HCT116 (cell line): Measurements from ENCODE around the gene PPP1R12C. TPM values are rescaled to one million over a fixed set of nuclear protein-coding genes. Genes with fewer than 3 reads are reported as not detected.

ENCODE experiments used
- ATAC-seq: fragments of 200-7000 bp; cut with Tn5 transposase; 2 replicates; pipeline ENCODE4 v1.9.1; 2020; ENCODE audit warnings: mild to moderate bottlenecking, moderate library complexity
- BruUV-seq: library from RNA; stranded (reverse); fragments of 400-500 nt; replicated peaks from 2 replicates; lab custom pipeline; 2021; lab: Mats Ljungman, UMichigan
- CTCF ChIA-PET: fragments of 300-600 bp; sonication (Branson Sonifier 250); formaldehyde crosslinking; loops from one replicate; lab custom pipeline; 2021; ENCODE audit warnings: antibody characterized with exemption; lab: Charles Lee
- POLR2A ChIA-PET: fragments of 300-600, 350-600 bp; sonication (Branson Sonifier 250); formaldehyde crosslinking; loops from one replicate; lab custom pipeline; 2021; ENCODE audit warnings: antibody characterized with exemption; lab: Charles Lee
- RAD21 ChIA-PET, 2 experiments: fragments of 300-600 bp; sonication (Branson Sonifier 250); formaldehyde crosslinking; loops; one replicate each; lab custom pipeline; 2023; ENCODE audit warnings: low total read pairs in 2 of 2; ENCODE audit not compliant: uncharacterized antibody in 2 of 2, unreplicated experiment in 2 of 2, low non-redundant PET in 1 of 2; lab: Charles Lee
- DNase-seq: peaks from one replicate; pipeline ENCODE4 v3.0.0-alpha.2; 2010; ENCODE audit warnings: low read depth, low spot score
- H2AFZ ChIP-seq: fragments of 200-600 bp; shearing (Covaris generic), sonication (generic); 2 replicates; pipeline ENCODE4 v1.6.1; 2017; ENCODE audit warnings: low read depth, mixed run types, mixed read lengths, antibody characterized with exemption, low read length; ENCODE audit not compliant: poor library complexity, severe bottlenecking
- H3K27ac ChIP-seq: 2 replicates; pipeline ENCODE4 v1.5.1; 2012; ENCODE audit warnings: low read depth, low read length
- H3K27me3 ChIP-seq: fragments of 200-600 bp; sonication (generic); 2 replicates; pipeline ENCODE4 v1.6.1; 2016; ENCODE audit warnings: mixed run types, low read length, mixed read lengths; ENCODE audit not compliant: insufficient read depth
- H3K36me3 ChIP-seq, 2 experiments: fragments of 200-500 bp in 1 of 2; fragments of 200-600 bp in 1 of 2; sonication (Bioruptor generic) in 1 of 2; sonication (generic) in 1 of 2; 2 replicates each; pipeline versions ENCODE4 v1.5.1 to v1.6.1; 2014 to 2016; ENCODE audit warnings: low read length in 2 of 2, inconsistent platforms in 1 of 2, mixed read lengths in 1 of 2, mixed run types in 1 of 2; ENCODE audit not compliant: insufficient read depth in 2 of 2, control insufficient read depth in 1 of 2
- H3K4me1 ChIP-seq, 2 experiments: fragments of 200-600 bp in 1 of 2; sonication (generic) in 1 of 2; 2 replicates each; pipeline versions ENCODE4 v1.5.1 to v1.6.1; 2012 to 2017; ENCODE audit warnings: low read length in 2 of 2, inconsistent platforms in 1 of 2, mild to moderate bottlenecking in 1 of 2, mixed read lengths in 1 of 2, mixed run types in 1 of 2, moderate library complexity in 1 of 2; ENCODE audit not compliant: insufficient read depth in 2 of 2, control insufficient read depth in 1 of 2
- H3K4me2 ChIP-seq: fragments of 200-600 bp; sonication (generic); 2 replicates; pipeline ENCODE4 v1.6.1; 2017; ENCODE audit warnings: mixed run types, low read length, mixed read lengths
- H3K4me3 ChIP-seq, 2 experiments: fragments of 200-600 bp in 1 of 2; sonication (generic) in 1 of 2; replicated peaks in 1 of 2; 2 replicates each; pipeline ENCODE4 v1.5.1; 2011 to 2016; ENCODE audit warnings: low read length in 2 of 2, control low read depth in 1 of 2, low read depth in 1 of 2, mild to moderate bottlenecking in 1 of 2, mixed read lengths in 1 of 2, mixed run types in 1 of 2
- H3K79me2 ChIP-seq: fragments of 200-600 bp; sonication (generic); 2 replicates; pipeline ENCODE4 v1.6.1; 2017; ENCODE audit warnings: mild to moderate bottlenecking, mixed run types, low read length, moderate library complexity, mixed read lengths; ENCODE audit not compliant: insufficient read depth
- H3K9ac ChIP-seq: fragments of 200-600 bp; sonication (generic); 2 replicates; pipeline ENCODE4 v1.6.1; 2016; ENCODE audit warnings: low read length, mixed read lengths
- H3K9me2 ChIP-seq: fragments of 200-600 bp; sonication (generic), shearing (Covaris generic); 2 replicates; pipeline ENCODE4 v1.6.1; 2017; ENCODE audit warnings: mixed run types, mild to moderate bottlenecking, moderate library complexity; ENCODE audit not compliant: insufficient read depth
- H3K9me3 ChIP-seq, 2 experiments: fragments of 200-500 bp in 1 of 2; fragments of 200-600 bp in 1 of 2; sonication (Bioruptor generic) in 1 of 2; sonication (generic) in 1 of 2; 2 replicates each; pipeline ENCODE4 v1.6.1; 2014 to 2017; ENCODE audit warnings: low read length in 2 of 2, mixed read lengths in 2 of 2, inconsistent platforms in 1 of 2, low read depth in 1 of 2, mild to moderate bottlenecking in 1 of 2, mixed run types in 1 of 2, moderate library complexity in 1 of 2; ENCODE audit not compliant: control insufficient read depth in 1 of 2, insufficient read depth in 1 of 2
- H4K20me1 ChIP-seq: fragments of 200-600 bp; sonication (generic), shearing (Covaris generic); 2 replicates; pipeline ENCODE4 v1.6.1; 2017; ENCODE audit warnings: mixed run types, mild to moderate bottlenecking, moderate library complexity; ENCODE audit not compliant: insufficient read depth
- CEBPB ChIP-seq: IDR thresholded peaks from 2 replicates; pipeline ENCODE4 v1.6.1; 2012; ENCODE audit warnings: low read depth
- ELF1 ChIP-seq: IDR thresholded peaks from 2 replicates; pipeline ENCODE4 v1.6.1; 2012; ENCODE audit warnings: low read depth, borderline replicate concordance
- EZH2 ChIP-seq: fragments of 200-600 bp; sonication (generic); IDR thresholded peaks from 2 replicates; pipeline ENCODE4 v1.6.1; 2017; ENCODE audit warnings: antibody characterized with exemption, mixed run types
- EZH2phosphoT487 ChIP-seq: fragments of 200-600 bp; IDR thresholded peaks from 2 replicates; pipeline ENCODE4 v1.6.1; 2018; ENCODE audit warnings: antibody characterized with exemption, borderline replicate concordance
- FOSL1 ChIP-seq: IDR thresholded peaks from 2 replicates; pipeline ENCODE4 v1.6.1; 2012; ENCODE audit warnings: low read depth
- JUND ChIP-seq: IDR thresholded peaks from 2 replicates; pipeline ENCODE4 v1.6.1; 2012
- POLR2A ChIP-seq: IDR thresholded peaks from 2 replicates; pipeline ENCODE4 v1.7.0; 2011; ENCODE audit warnings: borderline replicate concordance; ENCODE audit not compliant: insufficient read depth, insufficient read length; ENCODE audit errors: extremely low read depth
- TCF7L2 ChIP-seq: IDR thresholded peaks from 2 replicates; pipeline ENCODE4 v1.7.0; 2011; ENCODE audit warnings: borderline replicate concordance, inconsistent platforms; ENCODE audit not compliant: insufficient read depth, insufficient read length; ENCODE audit errors: extremely low read depth
- intact Hi-C: fragments of 100-400 bp; cut with micrococcal nuclease; formaldehyde crosslinking; loops from 2 replicates; pipeline ENCODE4 v1.10.0; 2022
- total RNA-seq: library from RNA; stranded (reverse); gene quantifications from one replicate; pipeline ENCODE4 v1.2.1, GENCODE V29; 2021; ENCODE audit not compliant: unreplicated experiment
- TF ChIP-seq, protein P1 (sequence below): IDR thresholded peaks from 2 replicates; pipeline ENCODE4 v1.6.1; 2011; ENCODE audit warnings: mild to moderate bottlenecking, low read length, moderate library complexity; ENCODE audit not compliant: insufficient replicate concordance; ENCODE audit errors: extremely low read depth
- TF ChIP-seq, protein P2 (sequence below), 3 experiments: fragments of 200-600 bp in 1 of 3; sonication (generic) in 1 of 3; IDR thresholded peaks in 2 of 3; conservative IDR thresholded peaks in 1 of 3; 2 replicates each; pipeline ENCODE4 v1.5.1; 2012 to 2017; ENCODE audit warnings: low read depth in 2 of 3, low read length in 2 of 3, antibody characterized with exemption in 1 of 3, borderline replicate concordance in 1 of 3, control low read depth in 1 of 3, mild to moderate bottlenecking in 1 of 3, mixed read lengths in 1 of 3, mixed run types in 1 of 3, moderate library complexity in 1 of 3; ENCODE audit not compliant: insufficient read depth in 1 of 3

PPP1R12C gene
- total RNA-seq, 1 experiment from 2014 or later = 83.2 TPM

DNA sequence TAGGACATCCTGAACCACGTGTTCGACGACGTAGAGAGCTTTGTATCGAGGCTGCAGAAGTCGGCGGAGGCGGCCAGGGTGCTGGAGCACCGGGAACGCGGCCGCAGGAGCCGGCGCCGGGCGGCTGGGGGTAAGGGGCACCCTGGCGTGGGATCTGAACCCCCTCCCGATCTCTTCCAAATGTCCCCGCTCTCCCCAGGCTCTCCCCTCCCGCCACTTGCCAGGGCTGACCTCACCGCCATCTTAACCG lies 35.7 kb downstream of the PPP1R12C start:
- Histone ChIP-seq H3K27ac (peak overlapping the region; percentile 92; the same call in 1 of the 2 replicates), H3K4me3 (no peak overlapping the region), H3K27me3 (no peaks in the 10 kb centered on the region), H2AFZ (no peak overlapping the region), H4K20me1 (no peaks in the 10 kb centered on the region), H3K4me1 (peaks cover 8 to 40% of the 10 kb centered on the region in 2 experiments), H3K9me2 (no peaks in the 10 kb centered on the region), H3K9ac (no peak overlapping the region), H3K36me3 (0 out of 4 replicates have a peak, but pooled peaks cover 0 to 3% of the 10 kb centered on the region in 2 experiments), H3K79me2 (no peaks in the 10 kb centered on the region; the same call in 1 of the 2 replicates), H3K4me2 (peak overlapping the region; percentile 92), H3K9me3 (no peaks in the 10 kb centered on the region)
- ChIA-PET RAD21 (no interaction called here), POLR2A (no interaction called here), CTCF (no interaction called here)
- TF ChIP-seq FOSL1 (no peak), POLR2A (no peak), CEBPB (no peak), EZH2phosphoT487 (no peak), JUND (no peak), ELF1 (no peak), TCF7L2 (no peak), EZH2 (no peak)
- TF ChIP-seq, protein P1, sequence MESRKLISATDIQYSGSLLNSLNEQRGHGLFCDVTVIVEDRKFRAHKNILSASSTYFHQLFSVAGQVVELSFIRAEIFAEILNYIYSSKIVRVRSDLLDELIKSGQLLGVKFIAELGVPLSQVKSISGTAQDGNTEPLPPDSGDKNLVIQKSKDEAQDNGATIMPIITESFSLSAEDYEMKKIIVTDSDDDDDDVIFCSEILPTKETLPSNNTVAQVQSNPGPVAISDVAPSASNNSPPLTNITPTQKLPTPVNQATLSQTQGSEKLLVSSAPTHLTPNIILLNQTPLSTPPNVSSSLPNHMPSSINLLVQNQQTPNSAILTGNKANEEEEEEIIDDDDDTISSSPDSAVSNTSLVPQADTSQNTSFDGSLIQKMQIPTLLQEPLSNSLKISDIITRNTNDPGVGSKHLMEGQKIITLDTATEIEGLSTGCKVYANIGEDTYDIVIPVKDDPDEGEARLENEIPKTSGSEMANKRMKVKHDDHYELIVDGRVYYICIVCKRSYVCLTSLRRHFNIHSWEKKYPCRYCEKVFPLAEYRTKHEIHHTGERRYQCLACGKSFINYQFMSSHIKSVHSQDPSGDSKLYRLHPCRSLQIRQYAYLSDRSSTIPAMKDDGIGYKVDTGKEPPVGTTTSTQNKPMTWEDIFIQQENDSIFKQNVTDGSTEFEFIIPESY = no peak
- TF ChIP-seq, protein P2, sequence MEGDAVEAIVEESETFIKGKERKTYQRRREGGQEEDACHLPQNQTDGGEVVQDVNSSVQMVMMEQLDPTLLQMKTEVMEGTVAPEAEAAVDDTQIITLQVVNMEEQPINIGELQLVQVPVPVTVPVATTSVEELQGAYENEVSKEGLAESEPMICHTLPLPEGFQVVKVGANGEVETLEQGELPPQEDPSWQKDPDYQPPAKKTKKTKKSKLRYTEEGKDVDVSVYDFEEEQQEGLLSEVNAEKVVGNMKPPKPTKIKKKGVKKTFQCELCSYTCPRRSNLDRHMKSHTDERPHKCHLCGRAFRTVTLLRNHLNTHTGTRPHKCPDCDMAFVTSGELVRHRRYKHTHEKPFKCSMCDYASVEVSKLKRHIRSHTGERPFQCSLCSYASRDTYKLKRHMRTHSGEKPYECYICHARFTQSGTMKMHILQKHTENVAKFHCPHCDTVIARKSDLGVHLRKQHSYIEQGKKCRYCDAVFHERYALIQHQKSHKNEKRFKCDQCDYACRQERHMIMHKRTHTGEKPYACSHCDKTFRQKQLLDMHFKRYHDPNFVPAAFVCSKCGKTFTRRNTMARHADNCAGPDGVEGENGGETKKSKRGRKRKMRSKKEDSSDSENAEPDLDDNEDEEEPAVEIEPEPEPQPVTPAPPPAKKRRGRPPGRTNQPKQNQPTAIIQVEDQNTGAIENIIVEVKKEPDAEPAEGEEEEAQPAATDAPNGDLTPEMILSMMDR (IDR thresholded peaks at IDR 0.05 in 2 of 3, conservative IDR thresholded peaks at IDR 0.05 in 1 of 3; ENCODE audit: borderline replicate concordance in 1 of 3, insufficient read depth in 1 of 3, low read depth in 2 of 3, low read length in 2 of 3) = no peak
- no TSS peak for BruUV-seq
- ATAC-seq (no peak), DNase-seq (no peak)
- intact Hi-C loops = loop anchor here (2.0 to 5.0 kb wide), 2 partner anchors 35 to 76 kb away; partner anchors contain the start of genes PPP1R12C and TNNI3
